GM12801 (cell line): ENCODE results near the gene ZBTB17.

Experiments used
- CTCF ChIP-seq: IDR thresholded peaks from one replicate; pipeline ENCODE4 v1.5.1; 2011; ENCODE audit warnings: control low read depth; ENCODE audit not compliant: insufficient read length; ENCODE audit errors: extremely low read depth

The ZBTB17 gene

GRCh38 chr1:16018749-16019643 is 43.1 kb upstream of the ZBTB17 start:
- no peak for TF ChIP-seq CTCF

- TF ChIP-seq CTCF = no peak
Observed at GRCh38 chr1:16018308-16018707, 42.4 kb upstream of the ZBTB17 start.

- no peak for TF ChIP-seq CTCF
Observed at GRCh38 chr1:16017461-16018303, 41.8 kb upstream of the ZBTB17 start, which contains the start of gene HSPB7. HSPB7 (minus strand) TSS chr1:16018043; CDS start chr1:16017963, 80 bp downstream.

- no peak for TF ChIP-seq CTCF
Observed at GRCh38 chr1:16017076-16017460, 41.2 kb upstream of the ZBTB17 start.

- TF ChIP-seq CTCF = no peak
Observed at GRCh38 chr1:16015960-16016901, 40.3 kb upstream of the ZBTB17 start.

GRCh38 chr1:16015491-16015890 is 39.6 kb upstream of the ZBTB17 start:
- TF ChIP-seq CTCF = no peak
